CD4-positive, alpha-beta T cell treated with Interleukin-1 beta for 1 hour (primary cell): ENCODE data around the gene SENP8.

Experiments
- DNase-seq, 2 donors: peaks; one replicate each; pipeline ENCODE4 v3.0.0-alpha.2; 2020 to 2022

The SENP8 gene

DNA sequence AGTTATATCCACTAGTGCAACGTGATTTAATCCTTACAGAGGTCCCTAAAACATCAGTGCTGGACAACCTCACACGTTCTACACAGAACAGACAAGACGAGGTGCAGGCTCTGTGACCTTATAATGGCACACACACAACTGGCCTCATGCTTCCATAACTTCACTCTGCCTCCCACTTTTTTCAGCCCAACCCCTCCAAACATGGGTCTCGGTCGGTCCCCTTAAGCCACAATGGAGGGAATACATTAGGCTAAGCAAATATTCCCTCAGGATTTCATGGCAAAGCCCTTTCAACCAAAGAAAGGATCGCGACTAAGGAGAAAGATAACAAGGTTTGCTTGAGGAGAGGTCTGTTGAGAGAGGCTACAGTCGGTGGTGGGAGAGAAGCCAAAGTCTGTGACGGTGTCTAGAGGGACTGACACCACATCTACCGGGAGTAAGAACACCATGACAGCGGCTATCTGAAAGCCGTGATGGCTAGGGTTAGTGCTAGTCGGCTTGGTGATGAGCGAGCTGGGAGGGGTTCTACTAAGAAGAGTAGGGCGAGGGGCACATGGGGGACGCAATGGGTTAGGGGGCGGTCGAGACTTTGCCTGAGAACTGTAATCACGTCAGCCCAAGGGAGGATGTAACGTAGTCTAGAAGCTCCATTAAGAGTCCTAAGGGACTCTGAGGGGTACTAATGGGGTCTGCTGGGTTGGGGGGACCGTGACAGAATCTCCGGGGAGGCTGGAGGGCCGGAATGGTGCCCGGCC is 1.3 kb upstream of the SENP8 start:
- DNase-seq, result peak in 1 of 2 donors; percentile 16

DNA sequence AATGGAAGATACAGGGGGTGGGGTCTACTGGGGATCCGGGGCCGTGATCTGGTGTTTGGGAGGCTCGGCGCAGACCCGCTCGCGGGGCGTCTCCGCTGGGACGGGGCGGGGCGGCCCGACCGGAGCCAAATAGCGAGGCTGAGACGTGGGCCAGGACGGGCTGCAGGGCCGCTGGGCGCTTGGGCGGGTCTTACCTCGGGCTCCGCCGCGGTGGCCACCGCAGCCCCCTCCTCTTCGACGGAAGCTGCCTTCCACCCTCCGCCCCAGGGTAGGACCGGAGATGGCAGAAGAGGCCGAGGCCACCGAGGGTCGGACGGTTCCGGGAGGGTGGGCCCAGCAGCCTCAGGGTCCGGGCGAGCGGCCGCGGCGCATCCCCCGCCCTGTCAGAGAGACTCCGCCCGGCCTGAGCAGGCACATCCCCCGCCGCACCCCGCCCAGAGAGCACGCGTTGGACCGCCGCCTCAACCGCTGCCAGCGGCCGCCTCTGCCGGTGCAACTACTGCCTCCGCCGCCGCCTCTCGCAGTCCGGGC is 652 bp upstream of the SENP8 start:
- DNase-seq, result peak; percentile 65 to 67

DNA sequence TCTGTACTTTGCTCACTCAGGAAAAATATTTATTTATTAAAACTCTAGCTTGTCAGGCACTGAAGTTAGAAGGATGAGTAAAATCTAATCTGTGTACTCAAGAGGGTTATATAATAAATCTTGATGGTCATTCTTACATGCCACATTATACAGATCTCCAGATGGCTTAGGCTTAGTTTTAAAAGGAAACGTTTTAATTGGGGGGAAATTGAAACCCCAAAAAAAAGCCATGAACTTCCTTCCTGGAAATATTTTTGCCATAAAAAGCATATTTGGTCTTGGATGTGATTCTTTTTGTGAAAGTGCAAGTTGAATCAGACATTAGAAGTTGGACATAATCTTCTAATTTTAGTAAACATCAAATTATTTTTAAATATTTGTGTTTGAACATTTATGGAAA is 6.0 kb downstream of the SENP8 start:
- DNase-seq, result no peak

DNA sequence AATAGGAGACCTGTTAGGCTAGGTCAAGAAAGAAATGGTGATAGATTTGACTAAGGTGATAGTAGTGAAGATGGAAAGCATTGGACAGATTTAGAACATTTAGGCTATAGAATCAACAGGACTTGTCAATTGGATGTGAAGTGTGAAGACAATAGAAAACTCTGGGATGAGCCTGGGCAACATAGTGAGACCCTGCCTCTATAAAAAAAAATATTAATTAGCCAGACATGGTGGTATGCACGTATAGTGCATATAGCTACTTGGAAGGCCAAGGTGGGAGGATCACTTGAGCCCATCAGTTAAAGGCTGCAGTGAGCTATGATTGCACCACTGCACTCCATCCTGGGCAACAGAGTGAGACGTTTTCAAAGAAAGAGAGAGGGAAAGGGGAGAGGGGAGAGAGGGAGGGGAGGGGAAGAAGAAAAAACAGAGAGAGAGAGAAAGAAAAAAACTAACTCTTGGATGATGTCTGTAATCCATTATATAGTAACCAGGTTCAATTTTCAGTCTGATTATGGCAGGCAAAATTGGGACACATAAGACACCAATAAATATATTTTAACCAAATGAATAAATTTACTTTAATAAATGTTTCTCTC is 9.6 kb downstream of the SENP8 start:
- no peak for DNase-seq

DNA sequence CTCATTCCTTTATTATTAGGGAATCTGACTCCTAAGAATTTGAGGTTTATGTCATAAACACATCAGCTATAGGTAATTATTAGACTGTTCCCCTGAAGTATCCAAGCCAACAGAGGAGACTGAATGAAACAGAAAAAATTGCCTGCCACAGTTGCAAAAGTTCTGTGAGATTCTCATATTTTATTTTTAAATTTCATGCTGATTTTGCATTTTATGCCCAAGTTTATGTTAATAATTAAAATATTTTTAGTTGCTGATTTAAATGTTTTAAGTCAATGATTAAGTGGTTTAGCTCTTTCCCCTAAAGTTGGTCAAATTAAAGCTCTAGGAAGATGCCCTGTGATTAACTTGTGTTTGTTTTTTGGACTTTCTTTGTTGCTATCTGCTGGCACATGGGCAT is 10.2 kb downstream of the SENP8 start:
- no peak for DNase-seq

DNA sequence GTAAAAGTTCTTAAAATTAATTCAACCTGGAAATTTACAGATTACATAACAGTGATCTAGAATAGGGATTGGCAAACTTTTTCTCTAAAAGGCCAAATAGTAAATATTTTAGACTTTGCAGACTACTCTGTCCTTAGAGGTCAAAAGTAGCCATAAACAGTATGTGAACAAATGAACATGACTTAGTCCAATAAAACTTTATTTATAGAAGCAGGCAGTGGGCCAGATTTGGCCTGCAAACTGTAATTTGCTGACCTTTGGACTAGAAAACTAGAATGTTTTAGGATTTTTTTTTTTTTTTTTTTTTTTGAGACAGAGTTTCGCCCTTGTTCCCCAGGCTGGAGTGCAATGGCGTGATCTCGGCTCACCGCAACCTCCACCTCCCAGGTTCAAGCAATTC is 12.1 kb downstream of the SENP8 start:
- DNase-seq, result no peak

DNA sequence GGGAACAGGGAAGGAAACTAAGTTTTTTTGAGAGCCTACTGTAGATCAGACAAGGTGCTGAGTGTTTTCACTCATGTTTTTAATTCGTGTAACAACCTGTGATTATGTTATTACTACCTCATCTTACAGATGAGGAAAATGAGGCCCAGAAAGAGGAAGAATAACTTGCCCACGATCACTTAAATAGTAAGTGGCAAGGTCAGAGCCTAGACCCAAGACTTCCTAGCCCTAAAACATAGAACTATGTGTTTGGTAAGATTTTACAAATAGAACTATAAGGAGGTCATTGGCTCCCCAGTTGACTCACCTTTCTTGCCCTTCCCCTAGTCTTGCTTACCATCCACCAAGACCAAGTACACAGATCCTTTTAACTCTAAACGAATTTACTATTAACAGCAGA is 13.7 kb downstream of the SENP8 start:
- no peak for DNase-seq

DNA sequence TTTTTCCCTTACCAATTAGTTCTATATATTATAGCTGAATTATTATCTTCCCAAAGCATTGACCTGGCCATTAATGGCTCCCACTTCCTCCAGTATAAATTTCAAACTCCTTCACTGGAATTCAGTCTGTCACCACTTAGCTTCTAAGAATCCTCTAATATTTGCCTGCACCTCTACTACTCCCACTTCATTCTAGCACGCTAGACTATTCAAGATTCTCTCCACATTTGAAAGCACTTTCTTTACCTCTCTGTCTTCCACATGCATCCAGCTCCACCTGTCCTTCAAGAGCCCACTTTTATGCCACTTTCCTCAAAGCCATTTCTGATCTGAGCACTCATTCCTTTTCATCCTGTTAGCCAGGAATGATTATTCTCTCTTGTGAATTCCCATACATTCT is 15.0 kb downstream of the SENP8 start:
- no peak for DNase-seq

DNA sequence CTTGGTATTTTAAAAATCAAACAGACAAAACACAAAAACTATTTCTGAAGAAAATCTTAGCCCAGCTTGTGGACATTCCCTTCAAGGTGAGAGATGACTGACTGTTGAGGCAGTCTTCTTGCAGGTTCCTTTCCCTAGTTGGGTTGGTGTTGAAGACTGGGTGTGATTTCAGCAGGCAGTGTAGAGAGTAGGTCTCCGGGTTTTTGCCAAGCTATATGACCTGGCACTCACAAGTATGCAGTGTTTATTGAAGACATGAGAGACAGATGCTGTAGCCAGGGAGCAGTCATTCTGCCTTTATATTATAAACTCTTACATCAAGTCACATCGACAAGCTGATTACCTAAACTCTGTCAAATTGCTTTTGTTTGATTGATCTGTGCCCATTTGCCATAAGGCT is 17.5 kb downstream of the SENP8 start:
- no peak for DNase-seq

DNA sequence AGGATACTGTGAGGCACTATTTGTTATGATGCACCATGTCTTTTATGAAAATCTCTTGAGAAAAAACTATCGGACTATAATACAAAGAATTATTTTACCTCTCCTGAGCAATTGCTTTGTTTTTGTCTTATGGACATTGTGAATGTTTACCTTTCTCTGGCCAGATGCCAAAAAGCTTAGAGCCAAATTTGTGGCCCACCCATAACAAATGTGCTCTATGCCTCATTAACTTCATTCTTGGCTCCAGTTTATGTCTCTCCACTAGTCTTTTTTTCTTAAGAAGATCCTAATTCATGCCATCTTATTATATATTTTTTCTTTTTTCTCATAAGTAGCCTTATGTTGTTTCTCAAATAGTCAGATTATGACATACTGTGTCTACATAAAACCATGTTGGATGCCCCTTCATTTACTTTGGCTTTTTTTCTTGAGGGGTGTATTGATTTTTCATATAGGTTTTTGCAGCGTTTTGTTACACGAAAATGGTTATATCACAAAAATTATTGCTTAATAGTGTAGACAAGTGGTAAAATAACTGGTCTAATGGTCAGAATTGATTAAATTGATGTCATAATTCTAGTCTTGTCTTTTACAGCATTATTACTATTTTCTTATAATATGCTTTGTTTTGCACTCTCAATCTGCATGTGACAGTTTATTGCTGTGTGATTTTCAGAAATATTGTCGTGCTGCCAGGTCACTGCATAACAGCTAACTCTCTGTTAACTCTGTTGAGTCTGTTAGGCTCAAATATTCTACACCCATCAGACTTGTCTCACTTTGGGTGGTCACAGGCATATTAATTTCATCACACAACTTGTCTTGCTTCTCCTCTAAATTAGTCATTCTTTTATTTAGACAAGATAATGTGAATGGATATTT is 18.2 kb downstream of the SENP8 start:
- no peak for DNase-seq

DNA sequence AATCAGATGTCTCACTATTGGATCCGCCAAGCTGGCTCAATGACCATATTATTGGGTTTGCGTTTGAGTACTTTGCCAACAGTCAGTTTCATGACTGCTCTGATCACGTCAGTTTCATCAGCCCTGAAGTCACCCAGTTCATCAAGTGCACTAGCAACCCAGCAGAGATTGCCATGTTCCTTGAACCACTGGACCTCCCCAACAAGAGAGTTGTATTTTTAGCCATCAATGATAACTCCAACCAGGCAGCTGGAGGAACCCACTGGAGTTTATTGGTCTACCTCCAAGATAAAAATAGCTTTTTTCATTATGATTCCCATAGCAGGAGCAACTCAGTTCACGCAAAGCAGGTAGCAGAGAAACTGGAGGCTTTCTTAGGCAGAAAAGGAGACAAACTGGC is 21.5 kb downstream of the SENP8 start:
- no peak for DNase-seq

DNA sequence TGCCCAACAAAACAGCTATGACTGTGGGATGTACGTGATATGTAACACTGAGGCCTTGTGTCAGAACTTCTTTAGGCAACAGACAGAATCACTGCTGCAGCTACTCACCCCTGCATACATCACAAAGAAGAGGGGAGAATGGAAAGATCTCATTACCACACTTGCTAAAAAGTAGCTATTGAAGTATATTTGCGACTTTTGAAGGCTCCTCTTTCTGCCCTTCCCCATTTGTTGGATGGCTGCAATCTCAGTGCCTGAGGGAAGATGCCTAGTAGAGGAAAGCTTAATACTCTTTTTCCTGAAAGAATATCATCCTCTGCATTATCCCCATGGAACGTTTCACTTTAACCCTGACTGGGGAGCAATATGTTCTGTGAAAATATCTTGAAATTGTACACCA is 21.9 kb downstream of the SENP8 start:
- DNase-seq, result no peak

DNA sequence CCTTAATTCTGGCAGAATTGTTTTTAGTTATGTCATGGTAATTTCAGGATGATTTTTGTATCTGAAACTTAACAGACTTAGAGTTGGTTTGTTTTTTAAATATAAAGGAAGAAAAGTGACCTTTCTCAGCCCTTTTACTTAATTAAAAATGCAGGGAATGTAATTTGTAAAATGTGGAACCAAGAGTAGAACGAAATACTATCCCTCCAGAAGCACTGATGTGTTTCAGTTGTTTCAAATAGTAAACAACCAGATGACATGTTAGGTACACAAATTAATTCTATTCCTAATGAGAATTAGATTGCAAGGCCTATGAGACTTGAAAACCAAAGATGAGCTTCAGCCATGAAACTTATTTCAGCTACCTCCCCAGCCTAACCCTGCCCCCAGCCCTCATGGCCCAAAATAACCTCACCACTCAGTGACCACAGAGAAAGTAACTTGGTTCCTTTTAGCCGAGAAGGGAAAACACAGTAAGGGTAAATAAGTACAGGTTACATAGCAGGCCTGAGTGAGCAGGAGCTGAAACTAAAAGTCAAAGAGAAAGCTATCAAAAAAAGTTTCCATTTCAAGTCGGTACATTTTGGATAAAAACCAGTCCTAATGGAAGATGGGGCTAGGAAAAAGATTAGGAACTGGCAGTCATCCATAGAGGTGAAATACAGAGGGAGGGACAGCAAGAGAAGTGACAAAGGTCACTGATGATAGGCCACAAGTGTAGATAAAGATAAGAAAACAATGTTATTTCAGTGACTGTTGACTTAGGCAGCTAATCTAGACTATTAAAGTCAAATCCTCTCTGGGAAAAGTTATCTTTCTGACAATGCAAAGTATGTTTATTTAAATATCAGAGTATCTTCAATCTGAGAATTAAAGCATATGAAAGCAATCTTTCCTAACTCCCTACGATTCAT is 23.2 kb downstream of the SENP8 start:
- DNase-seq, result no peak

DNA sequence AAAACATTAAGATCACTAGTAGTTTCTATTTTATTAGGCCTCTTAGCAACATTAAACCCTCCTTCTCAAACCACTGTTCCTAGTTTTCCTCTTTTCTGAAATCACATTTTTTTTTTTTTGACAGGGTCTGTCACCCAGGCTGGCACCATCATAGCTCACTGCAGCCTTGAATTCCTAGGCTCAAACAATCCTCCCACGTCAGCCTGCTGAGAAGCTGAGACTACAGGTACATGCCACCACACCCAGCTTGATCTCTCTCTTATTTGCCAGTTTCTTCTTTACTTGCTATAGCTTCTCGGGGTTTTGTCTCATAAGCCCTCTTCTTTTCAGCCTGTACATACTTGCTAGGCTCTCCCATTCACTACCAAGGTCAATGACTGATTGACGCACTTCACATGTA is 28.0 kb downstream of the SENP8 start:
- DNase-seq, result no peak

DNA sequence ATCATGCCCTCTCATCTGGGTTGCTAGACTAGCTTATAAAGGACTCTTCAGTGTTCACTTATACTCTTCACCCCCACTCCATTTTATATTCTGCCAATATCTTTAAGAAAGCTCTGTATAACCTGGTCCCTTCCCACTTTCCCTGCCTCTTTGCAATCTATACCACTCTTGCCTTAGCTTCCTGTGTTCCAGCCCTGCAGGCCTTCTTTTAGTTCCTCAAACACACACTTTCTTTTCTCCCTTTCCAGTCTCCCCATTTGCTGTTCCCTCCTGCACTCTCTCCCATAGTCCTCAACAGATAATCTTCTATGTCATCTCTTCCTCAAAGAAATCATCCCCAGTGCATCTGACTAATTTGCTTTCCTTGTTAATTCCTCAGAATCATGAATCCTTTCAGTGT is 28.7 kb downstream of the SENP8 start:
- DNase-seq, result no peak

DNA sequence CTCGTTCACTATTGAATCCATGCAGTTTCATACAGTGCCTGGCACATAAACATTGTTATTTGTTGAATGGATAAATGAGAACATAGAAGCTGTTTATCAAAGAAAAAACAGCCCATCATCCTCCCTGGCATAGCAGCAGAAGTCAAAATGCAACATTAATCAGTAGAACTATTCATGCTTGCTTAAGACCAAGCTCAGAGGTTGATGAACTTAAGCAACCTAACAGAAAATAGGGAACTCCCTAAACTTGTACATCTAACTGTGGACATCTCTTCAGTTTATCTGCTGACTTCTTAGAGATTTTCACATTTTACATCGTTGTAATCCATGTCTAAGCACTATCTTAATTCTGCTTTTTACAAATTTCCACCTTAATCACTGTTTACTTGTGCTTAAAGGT is 29.2 kb downstream of the SENP8 start:
- no peak for DNase-seq

DNA sequence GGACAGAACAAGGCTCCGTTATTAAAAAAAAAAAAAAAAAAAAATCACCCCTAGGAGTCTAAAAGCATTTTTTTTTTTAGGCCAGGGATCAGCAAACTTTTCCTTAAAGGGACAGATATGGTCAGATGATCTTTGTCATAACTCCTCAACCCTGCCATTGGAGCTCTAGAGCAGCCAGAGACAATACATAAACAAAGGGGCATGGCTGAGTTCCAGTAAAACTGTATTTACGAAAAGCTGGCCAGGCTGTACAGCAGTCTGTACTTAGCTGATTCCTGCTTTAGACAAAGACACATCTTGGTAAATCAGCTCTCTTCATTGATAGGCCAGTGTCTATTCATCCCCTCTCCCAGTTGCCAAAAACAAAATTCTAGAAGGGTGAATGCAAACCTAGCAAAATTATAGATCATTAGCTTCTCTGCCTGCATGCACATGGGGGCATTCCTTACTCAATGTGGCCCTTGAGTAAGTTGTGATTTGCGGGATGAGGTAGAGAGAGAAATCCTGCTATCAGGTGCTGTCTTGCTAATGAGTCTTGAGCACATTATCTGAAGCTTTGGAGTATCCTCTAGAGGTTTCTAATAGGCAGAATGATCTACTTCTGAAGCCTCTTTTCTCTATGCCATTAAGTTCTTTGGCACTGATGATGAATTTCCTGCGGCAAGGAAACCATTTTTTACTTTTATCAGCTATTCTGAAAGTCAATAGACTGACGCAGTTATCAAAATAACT is 35.2 kb downstream of the SENP8 start:
- DNase-seq, result no peak

DNA sequence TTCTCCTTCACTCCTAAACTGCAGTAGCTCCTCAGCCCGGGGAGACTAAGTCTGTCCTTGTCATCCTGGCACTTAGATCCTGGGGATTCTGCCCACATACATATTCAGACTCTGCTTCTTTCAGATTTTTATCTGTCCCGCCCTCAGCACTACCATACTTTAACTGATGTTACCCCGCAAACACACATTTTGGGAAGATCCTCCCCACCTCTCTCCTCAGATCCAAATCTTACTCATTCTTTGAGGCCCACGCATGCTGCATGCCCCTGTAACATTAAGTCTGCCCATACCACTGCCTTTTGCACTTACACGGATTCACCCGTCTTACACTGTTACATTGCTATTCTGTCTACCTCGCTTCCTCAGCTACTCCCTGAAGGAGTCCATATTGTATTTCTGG is 36.1 kb downstream of the SENP8 start:
- DNase-seq, result no peak

DNA sequence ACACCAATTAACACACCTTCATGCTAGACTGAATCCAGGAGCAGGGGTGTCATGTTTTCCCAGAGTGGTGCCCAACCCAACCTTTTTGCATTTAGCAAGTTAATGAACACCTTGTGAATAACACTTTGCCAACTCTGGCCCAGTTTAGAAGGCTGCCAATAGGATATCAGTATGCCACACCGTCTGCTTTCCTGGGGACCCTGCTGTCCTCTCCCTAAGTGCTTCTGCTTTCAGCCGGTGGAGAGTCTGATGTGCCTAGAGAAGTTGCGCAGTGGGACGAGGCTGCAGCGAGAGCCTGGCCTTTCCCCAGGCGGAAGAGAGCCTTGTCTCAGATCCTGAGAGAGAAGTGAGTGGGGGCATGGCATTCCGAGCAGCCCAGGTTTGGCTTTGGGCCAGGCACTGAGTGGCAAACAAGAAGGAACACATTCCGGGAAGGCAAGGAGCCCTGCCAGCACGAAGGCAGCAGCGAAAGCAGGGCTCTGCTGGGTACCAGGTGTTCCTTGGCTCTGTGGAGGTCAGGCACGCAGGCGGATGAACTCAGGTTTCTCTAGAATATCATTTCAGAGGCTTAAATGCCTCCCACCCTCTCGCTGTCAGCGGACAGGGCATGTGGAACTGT is 36.9 kb downstream of the SENP8 start:
- no peak for DNase-seq

DNA sequence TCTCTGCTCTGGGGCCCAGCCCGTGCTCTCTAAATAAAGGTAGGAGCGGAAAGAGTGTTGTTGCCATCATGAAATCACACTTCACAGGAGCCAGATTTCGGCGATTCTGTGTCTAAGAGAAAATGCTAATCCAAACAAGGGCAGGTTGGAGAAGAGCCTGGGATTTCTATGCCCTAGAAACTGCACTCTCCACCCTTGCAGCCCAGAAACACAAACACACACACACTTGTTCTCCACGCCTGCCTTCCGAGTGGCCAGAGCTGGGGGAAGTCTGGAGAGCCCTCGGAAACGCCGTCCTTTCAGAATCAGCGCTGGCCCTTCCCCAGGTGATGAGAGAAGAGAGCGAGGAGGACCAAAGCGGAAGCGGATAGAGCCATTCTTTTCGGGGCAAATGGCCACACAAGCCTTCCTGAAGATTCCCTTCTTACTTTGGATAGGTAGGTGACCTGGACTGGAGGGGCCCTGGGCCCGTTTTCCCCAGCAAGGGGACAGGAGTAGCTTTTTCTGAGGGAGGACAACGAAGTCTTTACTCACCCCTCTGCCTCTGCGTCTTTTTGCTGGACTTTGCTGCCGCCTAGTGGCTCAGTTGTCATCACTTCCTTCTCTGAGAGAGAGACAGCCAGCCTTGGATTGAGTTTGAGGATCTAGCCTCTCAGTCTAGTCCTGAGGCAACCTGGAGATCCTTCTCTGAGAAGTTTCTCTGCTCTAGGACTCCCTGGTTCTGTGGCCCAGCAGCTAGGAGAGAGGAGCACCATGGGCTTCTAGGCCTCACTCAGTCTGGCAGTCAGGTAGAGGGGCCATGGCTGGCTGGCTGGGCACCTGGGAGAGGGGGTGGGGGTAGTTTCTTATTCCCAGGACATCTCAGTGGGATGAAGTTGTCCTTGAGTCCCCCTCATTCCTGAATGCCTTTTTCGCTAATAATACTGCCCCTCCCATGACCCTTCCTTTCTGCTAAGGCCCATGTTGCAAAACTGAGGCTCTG is 37.7 kb downstream of the SENP8 start:
- peak; percentile 74 to 77 for DNase-seq
